GM19238 (cell line): ENCODE results near the gene STRAP.
"Not testable (repeated sequence)": the region's sequence is repeated elsewhere in the genome, so short reads cannot be mapped to it uniquely, and the experiment has no call there.

Experiments
- DNase-seq: peaks from one replicate; pipeline ENCODE4 v3.0.0; 2011; ENCODE audit warnings: low spot score; ENCODE audit not compliant: insufficient read length

STRAP gene

GRCh38 chr12:15873556-15873955, 8.6 kb upstream of the STRAP start:
- DNase-seq, result no peak

GRCh38 chr12:15874556-15875145, 7.5 kb upstream of the STRAP start:
- not testable (repeated sequence) for DNase-seq

GRCh38 chr12:15875863-15876262, 6.3 kb upstream of the STRAP start:
- no peak for DNase-seq

GRCh38 chr12:15879413-15879812, 2.8 kb upstream of the STRAP start:
- DNase-seq, result no peak

- no peak for DNase-seq
Observed at GRCh38 chr12:15880721-15881120, 1.5 kb upstream of the STRAP start.

- DNase-seq, result no peak
Observed at GRCh38 chr12:15883536-15883935, 1.3 kb downstream of the STRAP start.

- DNase-seq, result no peak
Observed at GRCh38 chr12:15886372-15887042, 4.3 kb downstream of the STRAP start.

GRCh38 chr12:15887043-15887817, 5.0 kb downstream of the STRAP start:
- DNase-seq, result no peak

GRCh38 chr12:15892645-15893259, 10.6 kb downstream of the STRAP start:
- DNase-seq, result no peak

- DNase-seq, result no peak
Observed at GRCh38 chr12:15893260-15893659, 11.1 kb downstream of the STRAP start.

- no peak for DNase-seq
Observed at GRCh38 chr12:15896867-15897266, 14.7 kb downstream of the STRAP start.

GRCh38 chr12:15897433-15897832, 15.2 kb downstream of the STRAP start:
- DNase-seq, result no peak

- no peak for DNase-seq
Observed at GRCh38 chr12:15899282-15899870, 17.2 kb downstream of the STRAP start.

- DNase-seq, result no peak
Observed at GRCh38 chr12:15904378-15904920, 22.3 kb downstream of the STRAP start.

GRCh38 chr12:15910468-15910863, 28.3 kb downstream of the STRAP start:
- DNase-seq, result no peak

- DNase-seq, result peak; percentile 32
Observed at GRCh38 chr12:15910864-15911721, 28.9 kb downstream of the STRAP start, which contains the start of gene DERA. DERA (plus strand) TSS chr12:15911332; CDS start chr12:15911384, 52 bp downstream.

GRCh38 chr12:15911931-15912330, 29.7 kb downstream of the STRAP start:
- not testable (repeated sequence) for DNase-seq

- not testable (repeated sequence) for DNase-seq
Observed at GRCh38 chr12:15914131-15914530, 31.9 kb downstream of the STRAP start.

GRCh38 chr12:15918066-15918465, 35.9 kb downstream of the STRAP start:
- DNase-seq, result no peak

- DNase-seq, result no peak
Observed at GRCh38 chr12:15919418-15919817, 37.2 kb downstream of the STRAP start.
